Ovary (tissue), 9 donors: ENCODE results near the gene CHD6. TPM values are rescaled to one million over a fixed set of nuclear protein-coding genes. Genes with fewer than 3 reads are reported as not detected.

Experiments
- DNase-seq, 5 donors: peaks; one replicate each; pipeline ENCODE4 v3.0.0-alpha.2; 2019 to 2020
- H3K27ac ChIP-seq, 2 donors: fragments of 200-600 bp; one replicate each; pipeline versions ENCODE4 v1.5.1 to v1.8.0; 2019 to 2022
- H3K27me3 ChIP-seq: fragments of 200-600 bp; one replicate; pipeline ENCODE4 v1.8.0; 2022
- H3K36me3 ChIP-seq: fragments of 200-600 bp; sonication (generic); one replicate; pipeline ENCODE4 v1.5.1; 2019
- H3K4me1 ChIP-seq: one replicate; pipeline ENCODE4 v1.8.1; 2013; ENCODE audit warnings: mild to moderate bottlenecking, moderate library complexity; ENCODE audit not compliant: insufficient read depth
- H3K4me3 ChIP-seq: fragments of 200-600 bp; sonication (generic); one replicate; pipeline ENCODE4 v1.5.1; 2017
- H3K9me3 ChIP-seq, 2 donors: fragments of 200-600 bp in 1 of 2; sonication (generic) in 1 of 2; one replicate each; pipeline versions ENCODE4 v1.5.1 to v1.8.1; 2013 to 2019; ENCODE audit warnings: mild to moderate bottlenecking in 1 of 2, moderate library complexity in 1 of 2
- EP300 ChIP-seq: sonication (generic); formaldehyde crosslinking; IDR thresholded peaks from one replicate; pipeline ENCODE4 v1.6.1; 2017; ENCODE audit warnings: antibody characterized with exemption
- POLR2A ChIP-seq: fragments of 450-650 bp; IDR thresholded peaks from one replicate; pipeline ENCODE4 v1.6.1; 2017; ENCODE audit warnings: antibody characterized with exemption, mild to moderate bottlenecking, moderate library complexity
- WGBS, 3 donors: extraction: QIAGEN DNeasy Blood & Tissue Kit in 1 of 3; methylation state at CpG; one replicate each; pipeline versions ENCODE4 v1.1.5 to v1.1.7; 2013 to 2017; 5-methylcytosine and 5-hydroxymethylcytosine counted together
- intact Hi-C, 4 donors: fragments of 100-400 bp; cut with DNase I; formaldehyde crosslinking; loops; one replicate each; pipeline versions ENCODE4 v1.11.0 to v1.15.1; 2022 to 2023
- polyA plus RNA-seq, 2 donors: library from polyadenylated mRNA; stranded (reverse); fragments of 200-250 nt in 1 of 2; fragments of 350-450 nt in 1 of 2; fragmentation: Illumina TruSeq in 1 of 2; extraction: RNeasy Lipid Tissue Mini Kit (QIAGEN cat#74804) in 1 of 2; gene quantifications; one replicate each; pipeline ENCODE4 v1.2.3, GENCODE V29; 2013 to 2014
- total RNA-seq, 7 donors: library from RNA; depleted of rRNA in 2 of 7; stranded (reverse); fragments of >200 nt in 2 of 7; fragmentation: NEBNext Ultra II Directional in 3 of 7; extraction: Animal tissue kit (Norgen Biotek cat#: 25700) in 3 of 7; gene quantifications; one replicate each; pipeline versions ENCODE4 v1.1.0 to v1.2.4, GENCODE V29; 2016 to 2023
- TF ChIP-seq, protein P1 (sequence below), 3 donors: fragments of 450-650 bp in 2 of 3; fragments of 200-600 bp in 1 of 3; IDR thresholded peaks; one replicate each; pipeline versions ENCODE4 v1.5.1 to v1.8.0; 2016 to 2022; ENCODE audit warnings: antibody characterized with exemption in 3 of 3, mild to moderate bottlenecking in 1 of 3
- donor health status: DM: no; HTN: no; CAD: no; lungs with moderate emphysema.
- donor health status: DM: no; HTN: no; CAD: no.
- donor health status: Bipolar disorder and iron deficiency.
- donor health status: DM: yes; HTN: yes; CAD: no.
- donor health status: DM: no; HTN: no; CAD: no.
- donor health status: DM: yes; HTN: yes; CAD: no.

CHD6 gene
- total and polyA plus RNA-seq, 9 donors: 12.1 to 82.4 (median 52.7) TPM

DNA sequence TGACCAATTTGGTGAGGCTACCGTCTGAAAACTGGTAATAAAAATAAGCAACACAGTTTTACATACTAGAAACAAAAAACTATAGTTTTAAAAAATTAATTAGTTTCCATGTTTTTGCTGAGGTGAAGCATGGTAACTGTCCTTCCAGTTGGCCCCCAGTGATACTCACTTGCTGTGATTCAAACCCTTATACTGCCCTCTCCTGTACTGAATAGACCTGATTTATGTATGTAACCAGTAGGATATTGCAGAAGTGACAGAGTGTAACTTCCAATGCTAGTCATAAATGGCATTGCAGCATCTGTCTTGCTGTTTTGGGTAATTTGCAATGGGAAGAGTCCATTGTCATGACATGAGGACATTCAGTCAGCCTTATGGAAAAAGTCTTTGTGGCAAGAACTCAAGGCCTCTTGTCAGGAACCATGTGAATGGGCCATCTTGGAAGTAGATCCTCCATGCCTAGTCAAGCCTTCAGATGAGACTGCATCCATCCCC lies 8.9 kb upstream of the CHD6 start:
- intact Hi-C loops: no loop called here
- DNase-seq: no peak
- Histone ChIP-seq H3K36me3 (no peaks in the 10 kb centered on the region), H3K9me3 (no peaks in the 10 kb centered on the region), H3K27ac (no peak overlapping the region), H3K4me1 (no peaks in the 10 kb centered on the region), H3K4me3 (no peak overlapping the region), H3K27me3 (no peaks in the 10 kb centered on the region)
- TF ChIP-seq EP300 (no peak), POLR2A (no peak)
- TF ChIP-seq, protein P1, sequence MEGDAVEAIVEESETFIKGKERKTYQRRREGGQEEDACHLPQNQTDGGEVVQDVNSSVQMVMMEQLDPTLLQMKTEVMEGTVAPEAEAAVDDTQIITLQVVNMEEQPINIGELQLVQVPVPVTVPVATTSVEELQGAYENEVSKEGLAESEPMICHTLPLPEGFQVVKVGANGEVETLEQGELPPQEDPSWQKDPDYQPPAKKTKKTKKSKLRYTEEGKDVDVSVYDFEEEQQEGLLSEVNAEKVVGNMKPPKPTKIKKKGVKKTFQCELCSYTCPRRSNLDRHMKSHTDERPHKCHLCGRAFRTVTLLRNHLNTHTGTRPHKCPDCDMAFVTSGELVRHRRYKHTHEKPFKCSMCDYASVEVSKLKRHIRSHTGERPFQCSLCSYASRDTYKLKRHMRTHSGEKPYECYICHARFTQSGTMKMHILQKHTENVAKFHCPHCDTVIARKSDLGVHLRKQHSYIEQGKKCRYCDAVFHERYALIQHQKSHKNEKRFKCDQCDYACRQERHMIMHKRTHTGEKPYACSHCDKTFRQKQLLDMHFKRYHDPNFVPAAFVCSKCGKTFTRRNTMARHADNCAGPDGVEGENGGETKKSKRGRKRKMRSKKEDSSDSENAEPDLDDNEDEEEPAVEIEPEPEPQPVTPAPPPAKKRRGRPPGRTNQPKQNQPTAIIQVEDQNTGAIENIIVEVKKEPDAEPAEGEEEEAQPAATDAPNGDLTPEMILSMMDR (IDR thresholded peaks at IDR 0.05): no peak
- WGBS, 3 donors: 67 to 74% (median 70%) methylated on average over 1 of the region's 1 CpG

DNA sequence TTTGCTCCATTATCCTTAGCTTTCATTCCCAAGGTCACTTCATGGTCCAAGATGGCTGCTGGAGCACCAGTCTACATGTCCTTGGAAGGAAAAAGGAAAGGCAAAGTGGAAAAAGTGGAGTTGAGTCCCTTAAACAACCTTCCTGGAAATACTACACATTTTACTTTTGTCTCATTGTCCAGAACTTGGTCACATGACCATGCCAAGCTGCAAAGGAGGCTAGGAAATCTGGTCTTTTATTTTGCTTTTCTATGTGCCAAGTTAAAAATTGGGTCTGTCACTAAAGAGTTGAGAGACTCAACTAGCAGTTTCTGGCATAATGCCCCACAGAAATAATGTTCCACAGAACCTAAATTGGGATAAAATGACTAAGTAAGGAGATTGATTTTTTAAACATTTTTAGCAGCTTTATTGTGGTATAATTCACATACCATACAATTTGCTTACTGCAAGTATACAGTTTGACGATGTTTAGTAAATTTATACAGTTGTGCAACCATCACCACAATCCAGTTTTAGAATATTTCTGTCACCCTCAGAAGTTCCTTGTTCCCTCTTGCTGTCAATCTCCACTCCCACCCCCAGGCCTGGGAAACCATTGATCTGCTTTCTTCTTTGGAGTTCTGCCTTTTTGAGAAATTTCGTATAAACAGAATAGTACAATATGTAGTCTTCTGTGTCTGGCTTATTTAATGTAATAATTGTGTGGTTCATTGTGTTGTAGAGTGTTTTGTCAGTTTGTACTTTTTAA lies 5.6 kb upstream of the CHD6 start:
- Histone ChIP-seq H3K27me3 (no peaks in the 10 kb centered on the region), H3K9me3 (no peaks in the 10 kb centered on the region), H3K4me3 (no peak overlapping the region), H3K4me1 (no peaks in the 10 kb centered on the region), H3K27ac (no peak overlapping the region), H3K36me3 (no peaks in the 10 kb centered on the region)
- intact Hi-C loops: no loop called here
- TF ChIP-seq POLR2A (no peak), EP300 (no peak)
- TF ChIP-seq, protein P1 (IDR thresholded peaks at IDR 0.05): no peak
- no peak for DNase-seq
- WGBS, 3 donors: 50 to 74% (median 60%) methylated on average over 2 of the region's 2 CpGs

DNA sequence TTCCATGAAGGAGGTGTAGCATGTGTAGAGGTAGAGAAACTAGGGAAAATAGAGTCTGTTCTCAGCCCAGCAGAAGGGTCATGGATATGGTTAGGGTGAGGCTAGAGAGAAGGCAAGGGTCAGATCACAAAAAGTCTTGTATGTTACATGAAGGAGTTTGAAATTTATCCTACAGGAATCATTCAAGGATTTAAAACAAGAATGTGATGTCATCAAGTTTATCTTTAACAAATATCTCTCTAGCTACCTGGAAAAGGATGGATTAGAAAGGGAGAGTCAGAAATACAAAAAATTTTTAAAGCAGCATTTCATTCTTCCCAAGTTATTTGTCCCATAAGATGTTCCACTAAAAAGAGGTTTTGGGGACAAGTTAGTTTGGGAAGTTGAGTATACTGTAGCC lies 4.4 kb upstream of the CHD6 start:
- intact Hi-C loops: no loop called here
- TF ChIP-seq, protein P1 (IDR thresholded peaks at IDR 0.05): no peak
- TF ChIP-seq EP300 (no peak), POLR2A (no peak)

DNA sequence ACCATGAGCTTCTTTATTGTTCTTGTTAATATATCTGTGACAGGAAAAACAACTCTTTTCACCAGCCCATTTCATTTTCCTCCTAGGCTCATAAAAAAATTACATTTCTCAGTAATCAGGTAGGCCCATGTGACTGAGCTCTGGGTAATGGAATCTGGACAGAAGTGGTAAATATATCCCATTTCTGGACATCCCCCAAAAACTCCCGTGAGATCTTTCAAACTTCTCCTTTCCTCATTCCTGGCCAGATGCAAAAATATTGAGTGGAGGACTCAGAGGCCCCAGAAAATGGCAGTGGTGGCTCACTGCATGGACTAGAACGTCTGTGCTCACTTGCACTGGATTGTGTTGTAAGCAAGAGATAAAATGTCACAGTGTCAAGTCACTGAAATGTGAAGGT lies 3.8 kb upstream of the CHD6 start:
- TF ChIP-seq, protein P1 (IDR thresholded peaks at IDR 0.05): no peak
- no peak for TF ChIP-seq EP300
- TF ChIP-seq POLR2A: no peak
- H3K27ac ChIP-seq: no peak overlapping the region
- H3K4me3 ChIP-seq: no peak overlapping the region
- H3K9me3 ChIP-seq: no peaks in the 10 kb centered on the region
- DNase-seq: no peak
- H3K27me3 ChIP-seq: no peaks in the 10 kb centered on the region
- H3K4me1 ChIP-seq: no peaks in the 10 kb centered on the region
- no peaks in the 10 kb centered on the region for H3K36me3 ChIP-seq
- WGBS, 3 donors: 28 to 32% (median 30%) methylated on average over 2 of the region's 2 CpGs
- intact Hi-C loops: no loop called here

More for the DNA sequence above, 4.4 kb upstream of the CHD6 start:
- no peak for DNase-seq
- Histone ChIP-seq H3K9me3 (no peaks in the 10 kb centered on the region), H3K4me3 (no peak overlapping the region), H3K27me3 (no peaks in the 10 kb centered on the region), H3K27ac (no peak overlapping the region), H3K4me1 (no peaks in the 10 kb centered on the region), H3K36me3 (no peaks in the 10 kb centered on the region)
